Esophagus squamous epithelium (tissue), 4 donors: ENCODE measurements around the gene CRB2.

Source experiments
- CTCF ChIP-seq, 6 experiments: fragments of 450-650 bp in 4 of 6; fragments of 200-600 bp in 2 of 6; sonication (generic) in 2 of 6; IDR thresholded peaks; one replicate each; pipeline ENCODE4 v1.5.1; 2016 to 2019; ENCODE audit warnings: antibody characterized with exemption in 6 of 6, mild to moderate bottlenecking in 4 of 6, moderate library complexity in 4 of 6
- POLR2A ChIP-seq, 4 donors: fragments of 450-650 bp; IDR thresholded peaks; one replicate each; pipeline ENCODE4 v1.6.1; 2017; ENCODE audit warnings: antibody characterized with exemption in 4 of 4, mild to moderate bottlenecking in 4 of 4, moderate library complexity in 3 of 4

GRCh38 chr9:123354806-123355508, 1.0 kb upstream of the CRB2 start:
- no peak for TF ChIP-seq POLR2A (IDR thresholded peaks at IDR 0.05)
- no peak for TF ChIP-seq CTCF (IDR thresholded peaks at IDR 0.05)
